Measurements from ENCODE around the gene FRG1.
"Not testable (repeated sequence)": the region's sequence is repeated elsewhere in the genome, so short reads cannot be mapped to it uniquely, and the experiment has no call there.

Gene FRG1

GRCh38 chr4:189944077-189944476, 3.4 kb downstream of the FRG1 start:
- not testable (repeated sequence) for H3K36me3 ChIP-seq (ENCODE audit: control insufficient read depth in 2 of 2, insufficient read depth in 2 of 2, low read length in 2 of 2); H3K9ac ChIP-seq (ENCODE audit: low read length in 2 of 2); H3K27ac ChIP-seq (ENCODE audit: low read length); H3K9me3 ChIP-seq (ENCODE audit: control insufficient read depth in 2 of 2, low read length in 2 of 2); H3K27me3 ChIP-seq (ENCODE audit: control insufficient read depth in 1 of 2, insufficient read depth in 2 of 2, low read length in 2 of 2); H3K4me1 ChIP-seq (ENCODE audit: control insufficient read depth, insufficient read depth, low read length); H3K4me3 ChIP-seq (ENCODE audit: low read length in 2 of 2)

- not testable (repeated sequence) for H3K9me3 ChIP-seq (ENCODE audit: control insufficient read depth in 2 of 2, low read length in 2 of 2); H3K4me3 ChIP-seq (ENCODE audit: low read length in 2 of 2); H3K9ac ChIP-seq (ENCODE audit: low read length in 2 of 2); H3K4me1 ChIP-seq (ENCODE audit: control insufficient read depth, insufficient read depth, low read length); H3K27ac ChIP-seq (ENCODE audit: low read length); H3K27me3 ChIP-seq (ENCODE audit: control insufficient read depth in 1 of 2, insufficient read depth in 2 of 2, low read length in 2 of 2); H3K36me3 ChIP-seq (ENCODE audit: control insufficient read depth in 2 of 2, insufficient read depth in 2 of 2, low read length in 2 of 2)
These were observed 6.2 kb downstream of the FRG1 start for GRCh38 chr4:189946906-189947305.

DNA sequence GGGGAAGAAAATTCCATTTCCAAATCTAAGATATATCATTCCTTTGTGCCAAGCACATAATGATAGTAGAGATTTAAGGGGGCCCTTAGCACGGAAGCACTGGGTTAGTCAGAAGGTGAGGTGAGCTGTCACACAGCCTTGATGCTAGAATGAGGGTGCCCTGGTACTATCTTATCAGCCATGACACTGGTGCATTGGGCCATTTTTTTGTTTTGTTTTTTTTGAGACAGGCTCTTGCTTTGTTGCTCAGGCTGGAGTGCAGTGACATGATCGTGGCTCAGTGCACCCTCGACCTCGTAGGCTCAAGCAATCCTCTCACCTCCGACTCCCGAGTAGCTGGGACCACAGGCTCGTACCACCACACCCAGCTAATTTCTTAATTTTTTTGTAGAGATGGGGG, 7.8 kb downstream of the FRG1 start:
- not testable (repeated sequence) for H3K4me3 ChIP-seq (ENCODE audit: low read length in 2 of 2); H3K27ac ChIP-seq (ENCODE audit: low read length); H3K9me3 ChIP-seq (ENCODE audit: control insufficient read depth in 2 of 2, low read length in 2 of 2); H3K36me3 ChIP-seq (ENCODE audit: control insufficient read depth in 2 of 2, insufficient read depth in 2 of 2, low read length in 2 of 2); H3K4me1 ChIP-seq (ENCODE audit: control insufficient read depth, insufficient read depth, low read length); H3K27me3 ChIP-seq (ENCODE audit: control insufficient read depth in 1 of 2, insufficient read depth in 2 of 2, low read length in 2 of 2); H3K9ac ChIP-seq (ENCODE audit: low read length in 2 of 2)

DNA sequence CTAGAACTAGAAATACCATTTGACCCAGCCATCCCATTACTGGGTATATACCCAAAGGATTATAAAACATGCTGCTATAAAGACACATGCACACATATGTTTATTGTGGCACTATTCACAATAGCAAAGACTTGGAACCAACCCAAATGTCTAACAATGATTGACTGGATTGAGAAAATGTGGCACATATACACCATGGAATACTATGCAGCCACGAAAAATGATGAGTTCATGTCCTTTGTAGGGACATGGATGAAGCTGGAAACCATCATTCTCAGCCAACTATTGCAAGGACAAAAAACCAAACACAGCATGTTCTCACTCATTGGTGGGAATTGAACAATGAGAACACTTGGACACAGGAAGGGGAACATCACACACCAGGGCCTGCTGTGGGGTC, 28.6 kb downstream of the FRG1 start:
- H3K4me3 ChIP-seq (ENCODE audit: low read length in 2 of 2); H3K4me1 ChIP-seq (ENCODE audit: control insufficient read depth, insufficient read depth, low read length); H3K9me3 ChIP-seq (ENCODE audit: control insufficient read depth in 2 of 2, low read length in 2 of 2); H3K36me3 ChIP-seq (ENCODE audit: control insufficient read depth in 2 of 2, insufficient read depth in 2 of 2, low read length in 2 of 2); H3K9ac ChIP-seq (ENCODE audit: low read length in 2 of 2); H3K27ac ChIP-seq (ENCODE audit: low read length); H3K27me3 ChIP-seq (ENCODE audit: control insufficient read depth in 1 of 2, insufficient read depth in 2 of 2, low read length in 2 of 2): not testable (repeated sequence)

DNA sequence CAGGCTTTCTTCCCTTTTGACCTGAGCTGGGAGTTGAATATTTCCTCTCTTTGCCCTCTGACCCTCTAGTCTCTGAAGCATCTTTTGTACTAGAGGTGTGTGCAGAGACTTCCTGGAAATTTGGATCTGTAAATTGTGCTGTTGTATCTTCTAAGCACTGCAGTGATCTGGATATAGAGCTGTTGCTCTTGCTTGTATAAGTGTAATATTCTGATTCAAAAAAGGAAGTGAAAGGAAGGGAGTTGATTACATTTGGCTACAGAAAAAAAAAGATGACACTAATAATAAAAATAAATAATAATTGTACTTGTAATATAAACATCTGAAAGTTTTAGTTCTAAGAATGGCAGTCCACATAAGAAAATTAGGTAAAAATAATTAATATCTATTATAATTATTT, 33.0 kb downstream of the FRG1 start:
- no peak overlapping the region for H3K27ac ChIP-seq (ENCODE audit: low read length)
- no peaks in the 10 kb centered on the region for H3K36me3 ChIP-seq (ENCODE audit: control insufficient read depth in 2 of 2, insufficient read depth in 2 of 2, low read length in 2 of 2)
- H3K9ac ChIP-seq (ENCODE audit: low read length in 2 of 2), result no peak overlapping the region
- H3K27me3 ChIP-seq (ENCODE audit: control insufficient read depth in 1 of 2, insufficient read depth in 2 of 2, low read length in 2 of 2), result no peaks in the 10 kb centered on the region
- no peaks in the 10 kb centered on the region for H3K9me3 ChIP-seq (ENCODE audit: control insufficient read depth in 2 of 2, low read length in 2 of 2)
- no peaks in the 10 kb centered on the region for H3K4me1 ChIP-seq (ENCODE audit: control insufficient read depth, insufficient read depth, low read length)
- no peak overlapping the region for H3K4me3 ChIP-seq (ENCODE audit: low read length in 2 of 2)

GRCh38 chr4:189974056-189974455, 33.4 kb downstream of the FRG1 start:
- no peak overlapping the region for H3K27ac ChIP-seq (ENCODE audit: low read length)
- no peaks in the 10 kb centered on the region for H3K36me3 ChIP-seq (ENCODE audit: control insufficient read depth in 2 of 2, insufficient read depth in 2 of 2, low read length in 2 of 2)
- H3K4me1 ChIP-seq (ENCODE audit: control insufficient read depth, insufficient read depth, low read length), result no peaks in the 10 kb centered on the region
- no peaks in the 10 kb centered on the region for H3K27me3 ChIP-seq (ENCODE audit: control insufficient read depth in 1 of 2, insufficient read depth in 2 of 2, low read length in 2 of 2)
- H3K4me3 ChIP-seq (ENCODE audit: low read length in 2 of 2), result no peak overlapping the region
- no peaks in the 10 kb centered on the region for H3K9me3 ChIP-seq (ENCODE audit: control insufficient read depth in 2 of 2, low read length in 2 of 2)
- H3K9ac ChIP-seq (ENCODE audit: low read length in 2 of 2), result no peak overlapping the region

- Histone ChIP-seq H3K9me3 (ENCODE audit: control insufficient read depth in 2 of 2, low read length in 2 of 2) (no peaks in the 10 kb centered on the region), H3K4me1 (ENCODE audit: control insufficient read depth, insufficient read depth, low read length) (no peaks in the 10 kb centered on the region), H3K27ac (ENCODE audit: low read length) (no peak overlapping the region), H3K4me3 (ENCODE audit: low read length in 2 of 2) (no peak overlapping the region), H3K36me3 (ENCODE audit: control insufficient read depth in 2 of 2, insufficient read depth in 2 of 2, low read length in 2 of 2) (no peaks in the 10 kb centered on the region), H3K27me3 (ENCODE audit: control insufficient read depth in 1 of 2, insufficient read depth in 2 of 2, low read length in 2 of 2) (no peaks in the 10 kb centered on the region), H3K9ac (ENCODE audit: low read length in 2 of 2) (no peak overlapping the region)
These were observed 38.8 kb downstream of the FRG1 start for GRCh38 chr4:189979196-189980047.

GRCh38 chr4:189980292-189980691, 39.6 kb downstream of the FRG1 start:
- not testable (repeated sequence) for H3K36me3 ChIP-seq (ENCODE audit: control insufficient read depth in 2 of 2, insufficient read depth in 2 of 2, low read length in 2 of 2); H3K9me3 ChIP-seq (ENCODE audit: control insufficient read depth in 2 of 2, low read length in 2 of 2); H3K27me3 ChIP-seq (ENCODE audit: control insufficient read depth in 1 of 2, insufficient read depth in 2 of 2, low read length in 2 of 2); H3K4me3 ChIP-seq (ENCODE audit: low read length in 2 of 2); H3K4me1 ChIP-seq (ENCODE audit: control insufficient read depth, insufficient read depth, low read length); H3K27ac ChIP-seq (ENCODE audit: low read length); H3K9ac ChIP-seq (ENCODE audit: low read length in 2 of 2)

- H3K9ac ChIP-seq (ENCODE audit: low read length in 2 of 2), result no peak overlapping the region
- no peaks in the 10 kb centered on the region for H3K9me3 ChIP-seq (ENCODE audit: control insufficient read depth in 2 of 2, low read length in 2 of 2)
- H3K27ac ChIP-seq (ENCODE audit: low read length), result no peak overlapping the region
- no peaks in the 10 kb centered on the region for H3K27me3 ChIP-seq (ENCODE audit: control insufficient read depth in 1 of 2, insufficient read depth in 2 of 2, low read length in 2 of 2)
- H3K4me3 ChIP-seq (ENCODE audit: low read length in 2 of 2), result no peak overlapping the region
- no peaks in the 10 kb centered on the region for H3K36me3 ChIP-seq (ENCODE audit: control insufficient read depth in 2 of 2, insufficient read depth in 2 of 2, low read length in 2 of 2)
- no peaks in the 10 kb centered on the region for H3K4me1 ChIP-seq (ENCODE audit: control insufficient read depth, insufficient read depth, low read length)
These were observed 41.3 kb downstream of the FRG1 start for GRCh38 chr4:189981970-189982369.

DNA sequence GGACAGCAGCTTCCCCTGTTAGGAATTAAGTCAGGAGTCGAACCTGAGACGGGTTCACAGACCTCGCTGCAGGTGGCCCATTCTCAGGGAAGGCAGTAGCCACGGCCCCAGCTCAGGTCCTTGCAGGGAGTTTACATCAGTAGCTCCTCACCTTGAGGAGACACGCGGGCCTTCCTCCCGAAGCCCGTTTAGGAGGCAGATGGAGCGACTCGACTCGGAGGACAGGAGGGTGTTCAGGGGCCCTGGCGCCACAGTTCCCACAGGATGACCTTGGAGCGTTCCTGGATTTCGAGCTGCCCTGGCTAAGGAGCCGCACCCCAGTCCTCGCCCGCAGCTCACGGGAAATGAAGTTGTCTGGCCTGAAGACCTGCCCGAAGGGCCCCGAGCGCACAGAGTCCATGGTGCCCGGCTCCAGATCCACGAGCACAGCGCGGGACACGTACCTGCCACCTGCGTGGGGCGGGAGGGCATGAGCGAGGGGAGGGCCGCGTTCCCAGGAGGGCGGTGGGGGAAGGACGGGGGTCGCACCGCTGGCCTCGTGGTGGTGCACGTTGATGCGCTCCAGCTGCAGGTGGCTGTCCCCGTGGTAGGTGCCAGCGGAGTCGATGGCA, 43.3 kb downstream of the FRG1 start:
- not testable (repeated sequence) for H3K36me3 ChIP-seq (ENCODE audit: control insufficient read depth in 2 of 2, insufficient read depth in 2 of 2, low read length in 2 of 2); H3K4me1 ChIP-seq (ENCODE audit: control insufficient read depth, insufficient read depth, low read length); H3K9ac ChIP-seq (ENCODE audit: low read length in 2 of 2); H3K9me3 ChIP-seq (ENCODE audit: control insufficient read depth in 2 of 2, low read length in 2 of 2); H3K27me3 ChIP-seq (ENCODE audit: control insufficient read depth in 1 of 2, insufficient read depth in 2 of 2, low read length in 2 of 2); H3K27ac ChIP-seq (ENCODE audit: low read length); H3K4me3 ChIP-seq (ENCODE audit: low read length in 2 of 2)

DNA sequence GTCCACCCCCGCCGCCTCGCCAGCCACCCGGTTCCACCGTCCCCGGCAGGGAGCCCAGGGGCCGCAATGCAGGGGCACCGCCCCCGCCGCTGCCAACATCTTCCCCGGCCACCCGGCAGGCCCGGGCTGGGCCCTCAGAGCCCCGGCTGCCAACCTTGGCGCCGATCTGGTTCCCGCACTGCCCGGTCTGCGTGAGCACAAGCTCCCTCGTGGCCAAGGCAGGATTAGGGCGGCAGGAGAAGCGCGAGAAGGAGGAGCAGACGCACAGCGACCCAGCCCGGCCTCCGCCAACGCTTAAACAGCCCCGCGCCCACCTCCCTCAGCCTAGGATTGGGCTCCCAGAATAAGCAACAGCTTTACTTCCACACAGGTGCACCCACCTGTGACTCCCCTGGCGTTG, 44.0 kb downstream of the FRG1 start:
- H3K27ac ChIP-seq (ENCODE audit: low read length); H3K9ac ChIP-seq (ENCODE audit: low read length in 2 of 2); H3K9me3 ChIP-seq (ENCODE audit: control insufficient read depth in 2 of 2, low read length in 2 of 2); H3K4me1 ChIP-seq (ENCODE audit: control insufficient read depth, insufficient read depth, low read length); H3K4me3 ChIP-seq (ENCODE audit: low read length in 2 of 2); H3K27me3 ChIP-seq (ENCODE audit: control insufficient read depth in 1 of 2, insufficient read depth in 2 of 2, low read length in 2 of 2); H3K36me3 ChIP-seq (ENCODE audit: control insufficient read depth in 2 of 2, insufficient read depth in 2 of 2, low read length in 2 of 2): not testable (repeated sequence)
